ENCODE results near the gene IDH3G.
"Not testable (repeated sequence)": the region's sequence is repeated elsewhere in the genome, so short reads cannot be mapped to it uniquely, and the experiment has no call there.

IDH3G gene

GRCh38 chrX:153794018-153794896 lies at the start of gene IDH3G, which contains the start of gene SSR4:
TSS of gene IDH3G (minus strand) at chrX:153794375. CDS start at chrX:153794326, 49 bp downstream.
TSS of gene SSR4 (plus strand) at chrX:153794668. CDS start at chrX:153794688, 20 bp downstream.
- peak; percentile 86 for DNase-seq (ENCODE audit: low read depth)

- DNase-seq (ENCODE audit: low read depth) = no peak
Observed at GRCh38 chrX:153836921-153837320, 42.7 kb upstream of the IDH3G start.

- no peak for DNase-seq (ENCODE audit: low read depth)
Observed at GRCh38 chrX:153832728-153833127, 38.6 kb upstream of the IDH3G start.

- DNase-seq (ENCODE audit: low read depth) = no peak
Observed at GRCh38 chrX:153831429-153832150, 37.4 kb upstream of the IDH3G start.

GRCh38 chrX:153830640-153831428 lies 36.7 kb upstream of the IDH3G start:
- no peak for DNase-seq (ENCODE audit: low read depth)

GRCh38 chrX:153829799-153830639 lies 35.8 kb upstream of the IDH3G start, which contains the start of gene PDZD4:
TSS of gene PDZD4 (minus strand) at chrX:153830544. CDS start at chrX:153830298, 246 bp downstream.
- no peak for DNase-seq (ENCODE audit: low read depth)

- DNase-seq (ENCODE audit: low read depth) = no peak
Observed at GRCh38 chrX:153829549-153829798, 35.3 kb upstream of the IDH3G start.

GRCh38 chrX:153828723-153829548 lies 34.8 kb upstream of the IDH3G start:
- DNase-seq (ENCODE audit: low read depth) = no peak

- no peak for DNase-seq (ENCODE audit: low read depth)
Observed at GRCh38 chrX:153828308-153828707, 34.1 kb upstream of the IDH3G start.

- no peak for DNase-seq (ENCODE audit: low read depth)
Observed at GRCh38 chrX:153827903-153828302, 33.7 kb upstream of the IDH3G start.

GRCh38 chrX:153827016-153827415 lies 32.8 kb upstream of the IDH3G start:
- no peak for DNase-seq (ENCODE audit: low read depth)

- DNase-seq (ENCODE audit: low read depth) = no peak
Observed at GRCh38 chrX:153825042-153825441, 30.9 kb upstream of the IDH3G start.

GRCh38 chrX:153824348-153824747 lies 30.2 kb upstream of the IDH3G start:
- no peak for DNase-seq (ENCODE audit: low read depth)

GRCh38 chrX:153821066-153821465 lies 26.9 kb upstream of the IDH3G start:
- DNase-seq (ENCODE audit: low read depth) = no peak

- no peak for DNase-seq (ENCODE audit: low read depth)
Observed at GRCh38 chrX:153820601-153821000, 26.4 kb upstream of the IDH3G start.

- DNase-seq (ENCODE audit: low read depth) = no peak
Observed at GRCh38 chrX:153819384-153820040, 25.3 kb upstream of the IDH3G start.

- peak; percentile 35 for DNase-seq (ENCODE audit: low read depth)
Observed at GRCh38 chrX:153818571-153819383, 24.6 kb upstream of the IDH3G start.

- not testable (repeated sequence) for DNase-seq (ENCODE audit: low read depth)
Observed at GRCh38 chrX:153818064-153818463, 23.9 kb upstream of the IDH3G start.

All from activated T-cell treated with anti-CD3 and anti-CD28 coated beads for 24 hours (primary cell).